MM.1S (cell line): ENCODE results near the gene ACO2.

Experiments used
- CTCF ChIP-seq: fragments of 300-600 bp; sonication (generic); IDR thresholded peaks from 2 replicates; pipeline ENCODE4 v1.5.1; 2016; ENCODE audit warnings: antibody characterized with exemption, low read length, mixed read lengths
- EZH2phosphoT487 ChIP-seq: fragments of 300-600 bp; sonication (generic); IDR thresholded peaks from 2 replicates; pipeline ENCODE4 v1.6.1; 2018; ENCODE audit warnings: antibody characterized with exemption, low read length

DNA sequence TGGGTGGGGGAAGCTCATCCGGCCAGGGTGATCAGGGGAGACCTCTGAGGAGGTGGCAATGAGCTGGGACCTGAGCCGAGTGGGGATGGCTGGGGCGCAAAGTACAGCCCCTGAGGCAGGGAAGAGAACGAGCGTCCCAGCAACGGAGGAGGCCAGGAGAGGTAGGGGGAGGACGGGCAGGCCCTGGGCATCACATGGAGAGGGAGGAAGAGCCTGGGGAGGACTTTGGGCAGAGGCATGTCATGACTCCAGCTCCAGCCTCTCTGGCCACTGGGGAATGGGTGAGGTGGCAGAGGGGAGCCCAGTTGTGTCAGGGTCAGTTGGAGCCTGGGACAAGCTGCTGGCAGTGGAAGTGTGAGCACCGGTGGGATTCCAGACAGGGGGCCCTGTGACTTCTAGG is 109.2 kb downstream of the ACO2 start:
- TF ChIP-seq CTCF: no peak
- no peak for TF ChIP-seq EZH2phosphoT487
